GM18505 (cell line): ENCODE data around the gene MAGI1.

Source experiments
- ATAC-seq: cut with Tn5 transposase; IDR thresholded peaks from one replicate; pipeline ENCODE4 v1.9.1; 2021; ENCODE audit not compliant: unreplicated experiment
- POLR2A ChIP-seq: IDR thresholded peaks from 4 replicates; pipeline ENCODE4 v1.6.1; 2011; ENCODE audit warnings: borderline replicate concordance; ENCODE audit not compliant: insufficient read depth, insufficient read length; ENCODE audit errors: extremely low read depth

Gene MAGI1

GRCh38 chr3:65948841-65949573 lies 89.7 kb downstream of the MAGI1 start:
- no peak for TF ChIP-seq POLR2A
- ATAC-seq = no peak

GRCh38 chr3:65946438-65946837 lies 92.3 kb downstream of the MAGI1 start:
- no peak for ATAC-seq
- TF ChIP-seq POLR2A = no peak

GRCh38 chr3:65945953-65946352 lies 92.8 kb downstream of the MAGI1 start:
- no peak for ATAC-seq
- no peak for TF ChIP-seq POLR2A

GRCh38 chr3:65945480-65945879 lies 93.2 kb downstream of the MAGI1 start:
- no peak for TF ChIP-seq POLR2A

GRCh38 chr3:65944252-65944651 lies 94.5 kb downstream of the MAGI1 start:
- no peak for ATAC-seq

More at GRCh38 chr3:65945480-65945879, 93.2 kb downstream of the MAGI1 start:
- no peak for ATAC-seq

GRCh38 chr3:65939801-65940246 lies 98.9 kb downstream of the MAGI1 start:
- TF ChIP-seq POLR2A = no peak
- ATAC-seq = no peak

More at GRCh38 chr3:65944252-65944651, 94.5 kb downstream of the MAGI1 start:
- no peak for TF ChIP-seq POLR2A

GRCh38 chr3:65939184-65939583 lies 99.5 kb downstream of the MAGI1 start:
- no peak for TF ChIP-seq POLR2A
- ATAC-seq = no peak

- no peak for ATAC-seq
- no peak for TF ChIP-seq POLR2A
Measured at GRCh38 chr3:65938676-65939075, 100.0 kb downstream of the MAGI1 start.

GRCh38 chr3:65938147-65938546 lies 100.6 kb downstream of the MAGI1 start:
- no peak for TF ChIP-seq POLR2A
- no peak for ATAC-seq

GRCh38 chr3:65936908-65937638 lies 101.6 kb downstream of the MAGI1 start:
- no peak for TF ChIP-seq POLR2A
- no peak for ATAC-seq

- no peak for ATAC-seq
- no peak for TF ChIP-seq POLR2A
Measured at GRCh38 chr3:65935724-65936123, 103.0 kb downstream of the MAGI1 start.

GRCh38 chr3:65930648-65931047 lies 108.1 kb downstream of the MAGI1 start:
- ATAC-seq = no peak
- no peak for TF ChIP-seq POLR2A

GRCh38 chr3:65928110-65928509 lies 110.6 kb downstream of the MAGI1 start:
- ATAC-seq = no peak
- TF ChIP-seq POLR2A = no peak

- no peak for TF ChIP-seq POLR2A
- ATAC-seq = no peak
Measured at GRCh38 chr3:65927576-65927975, 111.1 kb downstream of the MAGI1 start.
